Lower lobe of right lung (tissue), 2 donors: Measurements from ENCODE around the gene MB21D2. TPM values are rescaled to one million over a fixed set of nuclear protein-coding genes. Genes with fewer than 3 reads are reported as not detected.

Source experiments
- ATAC-seq, 2 donors: fragments of 200-7000 bp; cut with Tn5 transposase; one replicate each; pipeline ENCODE4 v1.9.1; 2020 to 2022; ENCODE audit warnings: mild to moderate bottlenecking in 2 of 2, moderate library complexity in 2 of 2
- DNase-seq: peaks from one replicate; pipeline ENCODE4 v3.0.0-alpha.2; 2020
- H3K27ac ChIP-seq: fragments of 200-600 bp; one replicate; pipeline ENCODE4 v1.8.0; 2022
- H3K27me3 ChIP-seq: fragments of 200-600 bp; one replicate; pipeline ENCODE4 v1.8.0; 2022; ENCODE audit warnings: low read depth
- H3K36me3 ChIP-seq: fragments of 200-600 bp; one replicate; pipeline ENCODE4 v1.8.0; 2022; ENCODE audit warnings: mild to moderate bottlenecking
- H3K4me1 ChIP-seq: fragments of 200-600 bp; one replicate; pipeline ENCODE4 v1.8.0; 2022
- H3K4me3 ChIP-seq: fragments of 200-600 bp; one replicate; pipeline ENCODE4 v1.8.0; 2022; ENCODE audit warnings: mild to moderate bottlenecking
- H3K9me3 ChIP-seq: fragments of 200-600 bp; one replicate; pipeline ENCODE4 v1.8.0; 2022
- CTCF ChIP-seq: fragments of 200-600 bp; IDR thresholded peaks from one replicate; pipeline ENCODE4 v1.8.0; 2022; ENCODE audit warnings: antibody characterized with exemption, mild to moderate bottlenecking
- intact Hi-C: fragments of 100-400 bp; cut with DNase I; formaldehyde crosslinking; loops from one replicate; pipeline ENCODE4 v1.11.0; 2022
- total RNA-seq: library from RNA; stranded (reverse); fragmentation: NEBNext Ultra II Directional; extraction: Animal tissue kit (Norgen Biotek cat#: 25700); gene quantifications from one replicate; pipeline ENCODE4 v1.2.1, GENCODE V29; 2021
- donor health status: DM: no; HTN: yes; CAD: no; lungs with severe emphysema.

Gene MB21D2
- total RNA-seq, 1 donor from 2014 or later, result 5.0 TPM

- DNase-seq, result no peak
- Histone ChIP-seq H3K4me3 (peak overlapping the region; percentile 74), H3K4me1 (peaks cover 22% of the 10 kb centered on the region), H3K27me3 (peaks cover 4% of the 10 kb centered on the region), H3K9me3 (no peaks in the 10 kb centered on the region), H3K27ac (no peak overlapping the region), H3K36me3 (no peaks in the 10 kb centered on the region)
- intact Hi-C loops, result no loop called here
- TF ChIP-seq CTCF, result no peak
- no peak for ATAC-seq
These were observed 1.9 kb downstream of the MB21D2 start for GRCh38 chr3:192915722-192916121.

GRCh38 chr3:192915304-192915703, 2.4 kb downstream of the MB21D2 start:
- intact Hi-C loops, result no loop called here
- no peak for TF ChIP-seq CTCF
- Histone ChIP-seq H3K27ac (no peak overlapping the region), H3K4me1 (peaks cover 22% of the 10 kb centered on the region), H3K4me3 (no peak overlapping the region), H3K9me3 (no peaks in the 10 kb centered on the region), H3K36me3 (no peaks in the 10 kb centered on the region), H3K27me3 (peaks cover 4% of the 10 kb centered on the region)
- DNase-seq (no peak), ATAC-seq (no peak)

- no peak overlapping the region for H3K4me3 ChIP-seq
- intact Hi-C loops, result no loop called here
- no peaks in the 10 kb centered on the region for H3K36me3 ChIP-seq
- H3K9me3 ChIP-seq, result no peaks in the 10 kb centered on the region
- H3K4me1 ChIP-seq, result peaks cover 22% of the 10 kb centered on the region
- no peak for TF ChIP-seq CTCF
- no peak for ATAC-seq
- peaks cover 4% of the 10 kb centered on the region for H3K27me3 ChIP-seq
- DNase-seq, result no peak
- no peak overlapping the region for H3K27ac ChIP-seq
These were observed 2.8 kb downstream of the MB21D2 start for GRCh38 chr3:192914848-192915247.

- DNase-seq, result no peak
- Histone ChIP-seq H3K27me3 (no peaks in the 10 kb centered on the region), H3K27ac (no peak overlapping the region), H3K9me3 (no peaks in the 10 kb centered on the region), H3K4me3 (no peak overlapping the region), H3K36me3 (no peaks in the 10 kb centered on the region), H3K4me1 (peaks cover 15% of the 10 kb centered on the region)
- intact Hi-C loops, result no loop called here
- ATAC-seq, result no peak
- no peak for TF ChIP-seq CTCF
These were observed 4.1 kb downstream of the MB21D2 start for GRCh38 chr3:192913540-192913939.

GRCh38 chr3:192911293-192911692, 6.4 kb downstream of the MB21D2 start:
- Histone ChIP-seq H3K27ac (no peak overlapping the region), H3K4me1 (peaks cover 8% of the 10 kb centered on the region), H3K36me3 (no peaks in the 10 kb centered on the region), H3K4me3 (no peak overlapping the region), H3K9me3 (no peaks in the 10 kb centered on the region), H3K27me3 (no peaks in the 10 kb centered on the region)
- intact Hi-C loops, result no loop called here
- DNase-seq, result no peak
- no peak for ATAC-seq
- TF ChIP-seq CTCF, result no peak

GRCh38 chr3:192907784-192908183, 9.9 kb downstream of the MB21D2 start:
- intact Hi-C loops, result no loop called here
- Histone ChIP-seq H3K27ac (no peak overlapping the region), H3K4me1 (no peaks in the 10 kb centered on the region), H3K9me3 (no peaks in the 10 kb centered on the region), H3K27me3 (no peaks in the 10 kb centered on the region), H3K4me3 (no peak overlapping the region), H3K36me3 (no peaks in the 10 kb centered on the region)
- TF ChIP-seq CTCF, result no peak
- DNase-seq (no peak), ATAC-seq (no peak)
